Gastrocnemius medialis (tissue), 4 donors: ENCODE measurements around the gene CFHR3. TPM values are rescaled to one million over a fixed set of nuclear protein-coding genes. Genes with fewer than 3 reads are reported as not detected.
"Not testable (repeated sequence)": the region's sequence is repeated elsewhere in the genome, so short reads cannot be mapped to it uniquely, and the experiment has no call there.

Source experiments
- ATAC-seq, 2 donors: fragments of 150-250 bp; one replicate each; pipeline ENCODE4 v1.9.1; 2016
- DNase-seq, 2 donors: peaks; one replicate each; pipeline ENCODE4 v3.0.0-alpha.2; 2019
- H3K27ac ChIP-seq, 4 donors: fragments of 200-600 bp; sonication (generic); 1 replicate in 1 of 4; 2 replicates in 3 of 4; pipeline ENCODE4 v1.5.1; 2016 to 2018; ENCODE audit warnings: mild to moderate bottlenecking in 2 of 4, moderate library complexity in 1 of 4
- H3K27me3 ChIP-seq, 3 donors: fragments of 200-600 bp; sonication (generic) in 2 of 3; 1 replicate in 1 of 3; 2 replicates in 2 of 3; pipeline versions ENCODE4 v1.5.1 to v1.6.0; 2016 to 2019; ENCODE audit warnings: mild to moderate bottlenecking in 1 of 3, moderate library complexity in 1 of 3
- H3K36me3 ChIP-seq, 2 donors: fragments of 200-600 bp; sonication (generic) in 1 of 2; one replicate each; pipeline ENCODE4 v1.5.1; 2017 to 2018
- H3K4me1 ChIP-seq, 2 donors: fragments of 200-600 bp; sonication (generic) in 1 of 2; one replicate each; pipeline ENCODE4 v1.5.1; 2016 to 2017; ENCODE audit warnings: mild to moderate bottlenecking in 2 of 2
- H3K4me3 ChIP-seq, 4 donors: fragments of 200-600 bp; sonication (generic) in 3 of 4; 1 replicate in 1 of 4; 2 replicates in 3 of 4; pipeline ENCODE4 v1.5.1; 2016 to 2019; ENCODE audit warnings: mild to moderate bottlenecking in 2 of 4
- H3K9me3 ChIP-seq, 3 donors: fragments of 200-600 bp; sonication (generic) in 2 of 3; 1 replicate in 1 of 3; 2 replicates in 2 of 3; pipeline ENCODE4 v1.5.1; 2016 to 2019
- CTCF ChIP-seq, 5 experiments: fragments of 450-650 bp in 3 of 5; fragments of 200-600 bp in 2 of 5; sonication (generic) in 2 of 5; IDR thresholded peaks in 4 of 5; conservative IDR thresholded peaks in 1 of 5; 1 replicate in 4 of 5; 2 replicates in 1 of 5; pipeline ENCODE4 v1.5.1; 2016 to 2019; ENCODE audit warnings: antibody characterized with exemption in 5 of 5, mild to moderate bottlenecking in 3 of 5, moderate library complexity in 3 of 5
- POLR2A ChIP-seq, 2 donors: fragments of 450-650 bp; IDR thresholded peaks; one replicate each; pipeline ENCODE4 v1.6.1; 2017; ENCODE audit warnings: antibody characterized with exemption in 2 of 2, mild to moderate bottlenecking in 2 of 2, moderate library complexity in 2 of 2
- in situ Hi-C, 4 donors: fragments of 200-750 bp; cut with MboI; loops; one replicate each; pipeline versions ENCODE4 v1.15.0 to v1.8.0; 2017; ENCODE audit warnings: low sequenced_read_pairs in 4 of 4
- intact Hi-C: fragments of 100-400 bp; cut with DNase I; formaldehyde crosslinking; loops from one replicate; pipeline ENCODE4 v1.15.1; 2023; ENCODE audit warnings: low total_unique reads
- total RNA-seq, 4 donors: library from RNA; depleted of rRNA; stranded (reverse); fragments of >200 nt; gene quantifications; one replicate each; pipeline versions ENCODE4 v1.1.0 to v1.2.3, GENCODE V29; 2016

The CFHR3 gene
- total RNA-seq, 4 donors from 2014 or later: 0.49 to 1.5 TPM; not detected in 2

- Histone ChIP-seq H3K4me3 (no peak overlapping the region), H3K4me1 (no peaks in the 10 kb centered on the region), H3K36me3 (no peaks in the 10 kb centered on the region), H3K27ac (no peak overlapping the region), H3K9me3 (no peaks in the 10 kb centered on the region), H3K27me3 (no peaks in the 10 kb centered on the region)
- no peak for TF ChIP-seq POLR2A (IDR thresholded peaks at IDR 0.05)
- TF ChIP-seq CTCF (IDR thresholded peaks at IDR 0.05 in 4 of 5, conservative IDR thresholded peaks at IDR 0.05 in 1 of 5): no peak
- DNase-seq (no peak), ATAC-seq (no peak)
- in situ Hi-C loops: no loop called here
- intact Hi-C loops: no loop called here
Observed at GRCh38 chr1:196774175-196774574, 465 bp upstream of the CFHR3 start.

- Histone ChIP-seq H3K9me3 (no peaks in the 10 kb centered on the region), H3K27me3 (no peaks in the 10 kb centered on the region), H3K4me1 (no peaks in the 10 kb centered on the region), H3K36me3 (no peaks in the 10 kb centered on the region), H3K27ac (no peak overlapping the region), H3K4me3 (no peak overlapping the region)
- TF ChIP-seq POLR2A (IDR thresholded peaks at IDR 0.05): no peak
- no peak for TF ChIP-seq CTCF (IDR thresholded peaks at IDR 0.05 in 4 of 5, conservative IDR thresholded peaks at IDR 0.05 in 1 of 5)
- intact Hi-C loops: no loop called here
- DNase-seq (no peak), ATAC-seq (no peak)
- in situ Hi-C loops: no loop called here
Observed at GRCh38 chr1:196777603-196778002, 3.0 kb downstream of the CFHR3 start.

- ATAC-seq: no peak
- no peak for TF ChIP-seq CTCF (IDR thresholded peaks at IDR 0.05 in 4 of 5, conservative IDR thresholded peaks at IDR 0.05 in 1 of 5)
- no peak for TF ChIP-seq POLR2A (IDR thresholded peaks at IDR 0.05)
- H3K9me3 ChIP-seq: no peaks in the 10 kb centered on the region
- H3K27me3 ChIP-seq: no peaks in the 10 kb centered on the region
- no peaks in the 10 kb centered on the region for H3K36me3 ChIP-seq
- intact Hi-C loops (no loop called here), in situ Hi-C loops (no loop called here)
- no peak for DNase-seq
- no peak overlapping the region for H3K27ac ChIP-seq
- no peaks in the 10 kb centered on the region for H3K4me1 ChIP-seq
- no peak overlapping the region for H3K4me3 ChIP-seq
Observed at GRCh38 chr1:196779093-196779492, 4.5 kb downstream of the CFHR3 start.

GRCh38 chr1:196791252-196791651, 16.6 kb downstream of the CFHR3 start:
- intact Hi-C loops, H3K27ac ChIP-seq, H3K9me3 ChIP-seq, H3K4me1 ChIP-seq, DNase-seq, H3K27me3 ChIP-seq, ATAC-seq, H3K36me3 ChIP-seq, in situ Hi-C loops, H3K4me3 ChIP-seq: not testable (repeated sequence)

- H3K27ac ChIP-seq, intact Hi-C loops, H3K9me3 ChIP-seq, H3K36me3 ChIP-seq, H3K4me3 ChIP-seq, DNase-seq, H3K27me3 ChIP-seq, in situ Hi-C loops, ATAC-seq, H3K4me1 ChIP-seq: not testable (repeated sequence)
Observed at GRCh38 chr1:196794103-196794502, 19.5 kb downstream of the CFHR3 start.

GRCh38 chr1:196797891-196798290, 23.3 kb downstream of the CFHR3 start:
- no peaks in the 10 kb centered on the region for H3K36me3 ChIP-seq
- intact Hi-C loops: no loop called here
- TF ChIP-seq CTCF (IDR thresholded peaks at IDR 0.05 in 4 of 5, conservative IDR thresholded peaks at IDR 0.05 in 1 of 5) (no peak), POLR2A (IDR thresholded peaks at IDR 0.05) (no peak)
- DNase-seq (no peak), ATAC-seq (no peak)
- no peaks in the 10 kb centered on the region for H3K9me3 ChIP-seq
- H3K27ac ChIP-seq: no peak overlapping the region
- in situ Hi-C loops: loop anchor here in 1 of 4 donors (5.0 kb wide), 1 partner anchor 124 kb away; no protein-coding TSS in a partner anchor
- no peak overlapping the region for H3K4me3 ChIP-seq
- no peaks in the 10 kb centered on the region for H3K4me1 ChIP-seq
- H3K27me3 ChIP-seq: no peaks in the 10 kb centered on the region

- H3K27me3 ChIP-seq, in situ Hi-C loops, H3K27ac ChIP-seq, intact Hi-C loops, DNase-seq, H3K9me3 ChIP-seq, H3K4me3 ChIP-seq, H3K36me3 ChIP-seq, ATAC-seq, H3K4me1 ChIP-seq: not testable (repeated sequence)
Observed at GRCh38 chr1:196801920-196802319, 27.3 kb downstream of the CFHR3 start.
